Ovary (tissue), 9 donors: ENCODE measurements around the gene TMEM150B. TPM values are rescaled to one million over a fixed set of nuclear protein-coding genes. Genes with fewer than 3 reads are reported as not detected.

ENCODE experiments used
- DNase-seq, 5 donors: peaks; one replicate each; pipeline ENCODE4 v3.0.0-alpha.2; 2019 to 2020
- H3K27ac ChIP-seq, 2 donors: fragments of 200-600 bp; one replicate each; pipeline versions ENCODE4 v1.5.1 to v1.8.0; 2019 to 2022
- H3K27me3 ChIP-seq: fragments of 200-600 bp; one replicate; pipeline ENCODE4 v1.8.0; 2022
- H3K36me3 ChIP-seq: fragments of 200-600 bp; sonication (generic); one replicate; pipeline ENCODE4 v1.5.1; 2019
- H3K4me1 ChIP-seq: one replicate; pipeline ENCODE4 v1.8.1; 2013; ENCODE audit warnings: mild to moderate bottlenecking, moderate library complexity; ENCODE audit not compliant: insufficient read depth
- H3K4me3 ChIP-seq: fragments of 200-600 bp; sonication (generic); one replicate; pipeline ENCODE4 v1.5.1; 2017
- H3K9me3 ChIP-seq, 2 donors: fragments of 200-600 bp in 1 of 2; sonication (generic) in 1 of 2; one replicate each; pipeline versions ENCODE4 v1.5.1 to v1.8.1; 2013 to 2019; ENCODE audit warnings: mild to moderate bottlenecking in 1 of 2, moderate library complexity in 1 of 2
- CTCF ChIP-seq, 3 donors: fragments of 450-650 bp in 2 of 3; fragments of 200-600 bp in 1 of 3; IDR thresholded peaks; one replicate each; pipeline versions ENCODE4 v1.5.1 to v1.8.0; 2016 to 2022; ENCODE audit warnings: antibody characterized with exemption in 3 of 3, mild to moderate bottlenecking in 1 of 3
- EP300 ChIP-seq: sonication (generic); formaldehyde crosslinking; IDR thresholded peaks from one replicate; pipeline ENCODE4 v1.6.1; 2017; ENCODE audit warnings: antibody characterized with exemption
- POLR2A ChIP-seq: fragments of 450-650 bp; IDR thresholded peaks from one replicate; pipeline ENCODE4 v1.6.1; 2017; ENCODE audit warnings: antibody characterized with exemption, mild to moderate bottlenecking, moderate library complexity
- WGBS, 3 donors: extraction: QIAGEN DNeasy Blood & Tissue Kit in 1 of 3; methylation state at CpG; one replicate each; pipeline versions ENCODE4 v1.1.5 to v1.1.7; 2013 to 2017; 5-methylcytosine and 5-hydroxymethylcytosine counted together
- intact Hi-C, 4 donors: fragments of 100-400 bp; cut with DNase I; formaldehyde crosslinking; loops; one replicate each; pipeline versions ENCODE4 v1.11.0 to v1.15.1; 2022 to 2023
- polyA plus RNA-seq, 2 donors: library from polyadenylated mRNA; stranded (reverse); fragments of 200-250 nt in 1 of 2; fragments of 350-450 nt in 1 of 2; fragmentation: Illumina TruSeq in 1 of 2; extraction: RNeasy Lipid Tissue Mini Kit (QIAGEN cat#74804) in 1 of 2; gene quantifications; one replicate each; pipeline ENCODE4 v1.2.3, GENCODE V29; 2013 to 2014
- total RNA-seq, 7 donors: library from RNA; depleted of rRNA in 2 of 7; stranded (reverse); fragments of >200 nt in 2 of 7; fragmentation: NEBNext Ultra II Directional in 3 of 7; extraction: Animal tissue kit (Norgen Biotek cat#: 25700) in 3 of 7; gene quantifications; one replicate each; pipeline versions ENCODE4 v1.1.0 to v1.2.4, GENCODE V29; 2016 to 2023
- donor health status: DM: no; HTN: no; CAD: no; lungs with moderate emphysema.
- donor health status: DM: no; HTN: no; CAD: no.
- donor health status: Bipolar disorder and iron deficiency.
- donor health status: DM: yes; HTN: yes; CAD: no.
- donor health status: DM: no; HTN: no; CAD: no.
- donor health status: DM: yes; HTN: yes; CAD: no.

The TMEM150B gene
- total and polyA plus RNA-seq, 9 donors: 0.36 to 3.9 (median 0.76) TPM

GRCh38 chr19:55353356-55353802 is 28.2 kb upstream of the TMEM150B start:
- Histone ChIP-seq H3K27ac (no peak overlapping the region), H3K27me3 (no peaks in the 10 kb centered on the region), H3K4me3 (peak overlapping the region; percentile 28), H3K4me1 (no peaks in the 10 kb centered on the region), H3K9me3 (no peaks in the 10 kb centered on the region), H3K36me3 (no peaks in the 10 kb centered on the region)
- peak in 1 of 5 donors; percentile 16 for DNase-seq
- intact Hi-C loops: no loop called here
- TF ChIP-seq POLR2A (no peak), CTCF (IDR thresholded peaks at IDR 0.05) (no peak), EP300 (no peak)
- WGBS, 3 donors: 1 to 2% (median 2%) methylated on average over 24 of the region's 24 CpGs

- H3K36me3 ChIP-seq: no peaks in the 10 kb centered on the region
- TF ChIP-seq CTCF (IDR thresholded peaks at IDR 0.05) (no peak), EP300 (no peak), POLR2A (no peak)
- H3K27me3 ChIP-seq: no peaks in the 10 kb centered on the region
- no peak overlapping the region for H3K27ac ChIP-seq
- 38 to 60% (median 41%) methylated on average over 25 of the region's 25 CpGs for WGBS, 3 donors
- peak in 1 of 5 donors; percentile 15 for DNase-seq
- H3K9me3 ChIP-seq: no peaks in the 10 kb centered on the region
- H3K4me1 ChIP-seq: no peaks in the 10 kb centered on the region
- no peak overlapping the region for H3K4me3 ChIP-seq
- intact Hi-C loops: no loop called here
Measured at GRCh38 chr19:55352549-55353145, 27.5 kb upstream of the TMEM150B start.

GRCh38 chr19:55352040-55352439 is 26.9 kb upstream of the TMEM150B start:
- TF ChIP-seq EP300 (no peak), POLR2A (no peak), CTCF (IDR thresholded peaks at IDR 0.05) (no peak)
- intact Hi-C loops: no loop called here
- Histone ChIP-seq H3K4me1 (no peaks in the 10 kb centered on the region), H3K27ac (no peak overlapping the region), H3K36me3 (no peaks in the 10 kb centered on the region), H3K4me3 (no peak overlapping the region), H3K9me3 (no peaks in the 10 kb centered on the region), H3K27me3 (no peaks in the 10 kb centered on the region)
- DNase-seq: no peak
- 73 to 83% (median 79%) methylated on average over 6 of the region's 6 CpGs for WGBS, 3 donors

GRCh38 chr19:55350620-55351315 is 25.6 kb upstream of the TMEM150B start:
- H3K4me1 ChIP-seq: no peaks in the 10 kb centered on the region
- no peaks in the 10 kb centered on the region for H3K27me3 ChIP-seq
- no peak overlapping the region for H3K4me3 ChIP-seq
- intact Hi-C loops: no loop called here
- no peaks in the 10 kb centered on the region for H3K9me3 ChIP-seq
- no peak for DNase-seq
- H3K27ac ChIP-seq: no peak overlapping the region
- 66 to 69% (median 68%) methylated on average over 11 of the region's 11 CpGs for WGBS, 3 donors
- no peaks in the 10 kb centered on the region for H3K36me3 ChIP-seq
- TF ChIP-seq EP300: no peak
- no peak for TF ChIP-seq CTCF (IDR thresholded peaks at IDR 0.05)
